ENCODE measurements around the gene TPRX1. TPM values are rescaled to one million over a fixed set of nuclear protein-coding genes. Genes with fewer than 3 reads are reported as not detected.
"Not testable (repeated sequence)": the region's sequence is repeated elsewhere in the genome, so short reads cannot be mapped to it uniquely, and the experiment has no call there.

TPRX1 gene
- total RNA-seq, 2 experiments from 2014 or later: not detected

DNA sequence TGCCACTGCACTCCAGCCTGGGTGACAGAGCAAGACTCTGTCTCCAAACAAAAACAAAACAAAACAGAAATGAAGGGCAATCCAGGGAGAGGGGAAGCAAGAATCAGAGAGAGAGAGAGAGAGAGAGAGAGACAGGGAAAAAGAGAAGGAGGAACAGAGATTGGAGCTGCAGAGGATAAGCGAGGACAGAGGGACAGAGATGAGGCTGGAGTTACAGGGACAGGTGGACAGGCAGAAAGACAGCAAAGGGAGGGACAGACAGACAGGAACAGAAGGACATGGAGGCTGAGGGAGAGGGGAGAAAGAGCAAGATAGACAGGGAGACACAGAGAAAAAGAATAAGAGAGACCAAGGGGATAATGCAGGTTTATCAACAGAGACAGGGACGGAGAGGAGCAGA is 16.1 kb upstream of the TPRX1 start:
- H3K4me3 Mint-ChIP-seq: no peak overlapping the region
- H3K27me3 Mint-ChIP-seq: peaks cover 21% of the 10 kb centered on the region
- CTCF ChIA-PET: interaction anchor here (0.7 kb wide), 1 partner anchor 494 kb away, joined by 3 read pairs; no protein-coding TSS in a partner anchor
- POLR2A ChIA-PET: no interaction called here
- DNase-seq: no peak
- H3K27ac Mint-ChIP-seq: no peak overlapping the region
- intact Hi-C loops (cut with micrococcal nuclease): no loop called here
- no peaks in the 10 kb centered on the region for H3K9me3 Mint-ChIP-seq
- peaks cover 2% of the 10 kb centered on the region for H3K4me1 Mint-ChIP-seq (ENCODE audit: low read depth)
- H3K36me3 Mint-ChIP-seq: no peaks in the 10 kb centered on the region

- Mint-ChIP-seq H3K4me3 (no peak overlapping the region), H3K27me3 (peaks cover 21% of the 10 kb centered on the region), H3K27ac (no peak overlapping the region), H3K4me1 (ENCODE audit: low read depth) (peaks cover 2% of the 10 kb centered on the region), H3K9me3 (no peaks in the 10 kb centered on the region), H3K36me3 (no peaks in the 10 kb centered on the region)
- intact Hi-C loops (cut with micrococcal nuclease): no loop called here
- DNase-seq: no peak
- CTCF ChIA-PET: interaction anchor here (0.7 kb wide), 1 partner anchor 495 kb away, joined by 3 read pairs; no protein-coding TSS in a partner anchor
- POLR2A ChIA-PET: no interaction called here
Observed at GRCh38 chr19:47819858-47820257, 15.5 kb upstream of the TPRX1 start.

GRCh38 chr19:47818221-47818620 is 13.9 kb upstream of the TPRX1 start:
- DNase-seq; POLR2A ChIA-PET; H3K4me1 Mint-ChIP-seq (ENCODE audit: low read depth); CTCF ChIA-PET; intact Hi-C loops (cut with micrococcal nuclease); H3K36me3 Mint-ChIP-seq; H3K9me3 Mint-ChIP-seq; H3K4me3 Mint-ChIP-seq; H3K27ac Mint-ChIP-seq: not testable (repeated sequence)
- peaks cover 22% of the 10 kb centered on the region for H3K27me3 Mint-ChIP-seq

- H3K27ac Mint-ChIP-seq; intact Hi-C loops (cut with micrococcal nuclease); H3K9me3 Mint-ChIP-seq; H3K4me3 Mint-ChIP-seq; H3K4me1 Mint-ChIP-seq (ENCODE audit: low read depth); H3K36me3 Mint-ChIP-seq; DNase-seq; POLR2A ChIA-PET: not testable (repeated sequence)
- H3K27me3 Mint-ChIP-seq: peaks cover 22% of the 10 kb centered on the region
- CTCF ChIA-PET: interaction anchor here (1.2 to 1.7 kb wide), 2 partner anchors 47 to 49 kb away, joined by 4 to 5 read pairs; no protein-coding TSS in a partner anchor
Observed at GRCh38 chr19:47816270-47816669, 11.9 kb upstream of the TPRX1 start.

- ChIA-PET CTCF (interaction anchor here (0.7 to 1.6 kb wide), 5 partner anchors 9 to 636 kb away, joined by 3 to 10 read pairs (median 3); partner anchors contain the start of gene TPRX1), POLR2A (no interaction called here)
- intact Hi-C loops (cut with micrococcal nuclease): loop anchor here (5.0 kb wide), 1 partner anchor 48 kb away; no protein-coding TSS in a partner anchor
- Mint-ChIP-seq H3K27ac (no peak overlapping the region), H3K36me3 (no peaks in the 10 kb centered on the region), H3K4me1 (ENCODE audit: low read depth) (no peaks in the 10 kb centered on the region), H3K4me3 (no peak overlapping the region), H3K27me3 (peaks cover 10% of the 10 kb centered on the region), H3K9me3 (no peaks in the 10 kb centered on the region)
- DNase-seq: no peak
Observed at GRCh38 chr19:47813995-47814328, 9.6 kb upstream of the TPRX1 start.

- no peaks in the 10 kb centered on the region for H3K9me3 Mint-ChIP-seq
- intact Hi-C loops (cut with micrococcal nuclease): loop anchor here (5.0 kb wide), 1 partner anchor 49 kb away; no protein-coding TSS in a partner anchor
- ChIA-PET CTCF (interaction anchor here (1.6 kb wide), 1 partner anchor 50 kb away, joined by 10 read pairs; no protein-coding TSS in a partner anchor), POLR2A (no interaction called here)
- no peaks in the 10 kb centered on the region for H3K36me3 Mint-ChIP-seq
- peaks cover 6% of the 10 kb centered on the region for H3K27me3 Mint-ChIP-seq
- H3K4me3 Mint-ChIP-seq: no peak overlapping the region
- no peaks in the 10 kb centered on the region for H3K4me1 Mint-ChIP-seq (ENCODE audit: low read depth)
- no peak overlapping the region for H3K27ac Mint-ChIP-seq
- DNase-seq: peak; percentile 83
Observed at GRCh38 chr19:47813304-47813994, 9.1 kb upstream of the TPRX1 start.

GRCh38 chr19:47806435-47806834 is 2.1 kb upstream of the TPRX1 start:
- no peak overlapping the region for H3K27ac Mint-ChIP-seq
- ChIA-PET POLR2A (no interaction called here), CTCF (interaction anchor here (0.6 kb wide), 2 partner anchors 11 to 247 kb away, joined by 4 to 6 read pairs; no protein-coding TSS in a partner anchor)
- H3K4me1 Mint-ChIP-seq (ENCODE audit: low read depth): no peaks in the 10 kb centered on the region
- H3K36me3 Mint-ChIP-seq: no peaks in the 10 kb centered on the region
- intact Hi-C loops (cut with micrococcal nuclease): no loop called here
- H3K4me3 Mint-ChIP-seq: no peak overlapping the region
- H3K9me3 Mint-ChIP-seq: no peaks in the 10 kb centered on the region
- peaks cover 3% of the 10 kb centered on the region for H3K27me3 Mint-ChIP-seq
- DNase-seq: no peak

DNA sequence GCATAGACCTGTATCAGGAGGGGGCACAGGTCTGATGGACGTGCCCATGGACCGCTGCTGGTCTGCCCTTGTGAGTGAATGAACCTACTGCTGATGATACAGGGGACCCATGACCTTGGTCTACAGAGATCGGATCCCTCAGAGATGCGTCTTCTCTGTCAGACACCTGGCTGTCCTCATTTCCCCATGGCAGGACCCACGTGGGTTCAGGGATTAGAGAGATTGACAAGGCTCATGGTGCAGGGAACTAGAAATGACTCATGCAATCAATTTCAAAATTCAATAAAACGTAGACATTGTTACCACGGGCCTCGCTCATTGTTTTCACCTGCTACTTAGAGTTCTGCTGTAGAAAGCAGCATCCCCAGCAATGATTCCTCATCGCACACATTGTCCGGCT is 962 bp upstream of the TPRX1 start:
- CTCF ChIA-PET: no interaction called here
- H3K9me3 Mint-ChIP-seq: peaks cover 4% of the 10 kb centered on the region

DNA sequence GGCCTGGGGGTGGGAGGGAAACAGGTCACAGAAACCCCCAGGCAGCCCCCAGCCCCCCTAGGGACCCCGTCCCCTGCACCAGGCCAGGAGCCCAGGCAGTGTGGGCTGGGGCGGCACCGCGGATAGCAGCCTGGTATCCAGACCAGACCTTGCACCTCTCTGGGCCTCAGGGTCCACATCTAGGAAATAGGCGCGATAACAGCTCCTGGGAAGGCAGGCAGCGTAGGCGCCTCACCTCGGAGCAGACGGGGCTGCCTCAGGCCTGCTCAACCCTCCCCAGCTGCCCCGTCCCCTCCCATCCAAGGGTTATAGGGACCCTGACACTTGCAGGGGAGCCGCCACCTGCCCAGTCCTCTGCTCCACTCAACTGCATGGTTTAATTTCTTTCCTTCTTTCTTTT is 680 bp downstream of the TPRX1 start:
- CTCF ChIA-PET; H3K27ac Mint-ChIP-seq; H3K4me3 Mint-ChIP-seq; POLR2A ChIA-PET; H3K36me3 Mint-ChIP-seq; H3K27me3 Mint-ChIP-seq; H3K9me3 Mint-ChIP-seq; H3K4me1 Mint-ChIP-seq (ENCODE audit: low read depth); DNase-seq; intact Hi-C loops (cut with micrococcal nuclease): not testable (repeated sequence)

More for the DNA sequence above, 962 bp upstream of the TPRX1 start:
- no peak overlapping the region for H3K4me3 Mint-ChIP-seq
- peaks cover 2% of the 10 kb centered on the region for H3K36me3 Mint-ChIP-seq
- H3K4me1 Mint-ChIP-seq (ENCODE audit: low read depth): no peaks in the 10 kb centered on the region
- POLR2A ChIA-PET: no interaction called here
- H3K27ac Mint-ChIP-seq: no peak overlapping the region
- intact Hi-C loops (cut with micrococcal nuclease): no loop called here
- no peaks in the 10 kb centered on the region for H3K27me3 Mint-ChIP-seq
- no peak for DNase-seq

GRCh38 chr19:47803148-47803547 is 1.2 kb downstream of the TPRX1 start:
- CTCF ChIA-PET; H3K9me3 Mint-ChIP-seq; H3K27ac Mint-ChIP-seq; H3K4me3 Mint-ChIP-seq; POLR2A ChIA-PET; H3K27me3 Mint-ChIP-seq; intact Hi-C loops (cut with micrococcal nuclease); H3K36me3 Mint-ChIP-seq; H3K4me1 Mint-ChIP-seq (ENCODE audit: low read depth); DNase-seq: not testable (repeated sequence)

DNA sequence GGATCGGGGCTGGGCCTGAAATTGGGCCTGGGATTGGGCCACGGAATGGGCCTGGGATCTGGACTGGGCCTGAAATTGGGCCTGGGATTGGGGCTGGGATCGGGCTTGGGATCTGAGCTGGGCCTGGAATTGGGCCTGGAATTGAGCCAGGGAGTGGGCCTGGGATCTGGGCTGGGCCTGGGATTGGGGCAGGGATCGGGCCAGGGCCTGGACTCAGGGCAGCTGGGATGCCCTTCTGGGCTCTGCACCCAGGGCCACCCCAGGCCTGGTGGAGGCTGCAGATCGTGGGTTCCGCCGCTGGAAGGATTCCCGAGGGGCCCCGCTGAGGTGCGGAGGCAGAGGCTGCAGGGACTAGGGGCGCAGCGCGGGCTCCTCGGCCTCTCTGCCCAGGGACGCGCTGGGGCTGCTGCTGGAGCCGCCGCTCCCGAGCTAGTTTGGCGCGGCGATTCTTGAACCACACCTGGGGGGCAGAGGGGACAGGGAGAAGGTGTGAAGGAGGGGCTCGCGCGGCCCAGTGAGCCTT is 1.8 kb downstream of the TPRX1 start:
- intact Hi-C loops (cut with micrococcal nuclease): no loop called here
- peaks cover 5% of the 10 kb centered on the region for H3K27me3 Mint-ChIP-seq
- H3K27ac Mint-ChIP-seq: no peak overlapping the region
- H3K36me3 Mint-ChIP-seq: peaks cover 2% of the 10 kb centered on the region
- peaks cover 4% of the 10 kb centered on the region for H3K9me3 Mint-ChIP-seq
- H3K4me1 Mint-ChIP-seq (ENCODE audit: low read depth): no peaks in the 10 kb centered on the region
- H3K4me3 Mint-ChIP-seq: no peak overlapping the region
- DNase-seq: no peak
- ChIA-PET POLR2A (no interaction called here), CTCF (no interaction called here)

DNA sequence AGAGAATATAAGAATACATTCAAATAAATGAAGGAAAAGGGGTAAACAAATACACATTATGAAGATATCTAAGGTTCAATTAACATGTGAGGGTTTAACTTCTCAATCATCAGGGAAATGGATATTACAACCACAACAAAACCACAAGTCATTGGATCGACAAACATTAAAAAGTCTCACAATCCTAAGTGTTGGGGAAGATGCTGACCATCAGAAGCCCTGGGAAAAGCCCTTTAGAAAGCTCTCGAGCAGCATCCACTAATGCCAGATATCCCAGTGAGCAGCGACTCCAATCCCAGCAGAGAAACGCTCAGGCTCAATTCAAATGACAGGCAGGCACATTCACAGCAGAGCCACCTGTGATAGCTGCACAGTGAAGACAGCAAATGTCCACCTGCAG is 3.1 kb downstream of the TPRX1 start:
- ChIA-PET POLR2A (no interaction called here), CTCF (interaction anchor here (1.4 kb wide), 1 partner anchor 27 kb away, joined by 4 read pairs; no protein-coding TSS in a partner anchor)
- H3K27me3 Mint-ChIP-seq: peaks cover 5% of the 10 kb centered on the region
- H3K27ac Mint-ChIP-seq: no peak overlapping the region
- intact Hi-C loops (cut with micrococcal nuclease): no loop called here
- H3K4me3 Mint-ChIP-seq: no peak overlapping the region
- DNase-seq: no peak
- peaks cover 2% of the 10 kb centered on the region for H3K36me3 Mint-ChIP-seq
- H3K9me3 Mint-ChIP-seq: peaks cover 4% of the 10 kb centered on the region
- H3K4me1 Mint-ChIP-seq (ENCODE audit: low read depth): no peaks in the 10 kb centered on the region

DNA sequence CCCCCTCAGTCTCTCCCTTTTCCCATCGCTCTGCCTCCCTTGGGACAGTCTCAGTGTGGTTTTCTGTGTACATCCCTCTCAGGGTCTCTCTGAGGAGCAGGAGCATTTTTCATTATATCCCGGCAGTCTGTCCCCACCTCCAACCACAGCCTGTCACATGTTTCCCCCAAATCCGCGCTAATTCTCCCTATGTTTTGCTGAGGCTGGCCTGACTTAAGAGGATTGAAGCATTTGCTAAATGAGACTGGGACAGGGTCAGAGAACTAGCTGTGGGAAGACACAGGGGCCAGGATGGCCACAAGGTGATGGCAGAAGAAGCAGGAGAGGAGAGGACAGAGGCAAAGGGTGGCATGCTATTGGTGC is 5.5 kb downstream of the TPRX1 start:
- Mint-ChIP-seq H3K4me3 (no peak overlapping the region), H3K27me3 (peaks cover 10% of the 10 kb centered on the region), H3K27ac (no peak overlapping the region), H3K9me3 (peaks cover 4% of the 10 kb centered on the region), H3K36me3 (peaks cover 2% of the 10 kb centered on the region), H3K4me1 (ENCODE audit: low read depth) (no peaks in the 10 kb centered on the region)
- ChIA-PET POLR2A (no interaction called here), CTCF (no interaction called here)
- intact Hi-C loops (cut with micrococcal nuclease): no loop called here
- DNase-seq: no peak

Data from activated CD4-positive, alpha-beta memory T cell treated with anti-CD3 and anti-CD28 coated beads for 36 hours (primary cell).